SU-DHL-6 (cell line): ENCODE data around the gene C1QC.

Source experiments
- EZH2phosphoT487 ChIP-seq: fragments of 200-600 bp; sonication (generic), shearing (Covaris generic); conservative IDR thresholded peaks from 2 replicates; pipeline ENCODE4 v1.6.1; 2018; ENCODE audit warnings: mild to moderate bottlenecking, antibody characterized with exemption, low read length, moderate library complexity, mixed read lengths
- TF ChIP-seq, protein P1 (sequence below): fragments of 200-600 bp; sonication (generic); IDR thresholded peaks from one replicate; pipeline ENCODE4 v1.5.1; 2017; ENCODE audit warnings: antibody characterized with exemption, mild to moderate bottlenecking, low read length, moderate library complexity; ENCODE audit not compliant: insufficient read depth, poor library complexity, severe bottlenecking

DNA sequence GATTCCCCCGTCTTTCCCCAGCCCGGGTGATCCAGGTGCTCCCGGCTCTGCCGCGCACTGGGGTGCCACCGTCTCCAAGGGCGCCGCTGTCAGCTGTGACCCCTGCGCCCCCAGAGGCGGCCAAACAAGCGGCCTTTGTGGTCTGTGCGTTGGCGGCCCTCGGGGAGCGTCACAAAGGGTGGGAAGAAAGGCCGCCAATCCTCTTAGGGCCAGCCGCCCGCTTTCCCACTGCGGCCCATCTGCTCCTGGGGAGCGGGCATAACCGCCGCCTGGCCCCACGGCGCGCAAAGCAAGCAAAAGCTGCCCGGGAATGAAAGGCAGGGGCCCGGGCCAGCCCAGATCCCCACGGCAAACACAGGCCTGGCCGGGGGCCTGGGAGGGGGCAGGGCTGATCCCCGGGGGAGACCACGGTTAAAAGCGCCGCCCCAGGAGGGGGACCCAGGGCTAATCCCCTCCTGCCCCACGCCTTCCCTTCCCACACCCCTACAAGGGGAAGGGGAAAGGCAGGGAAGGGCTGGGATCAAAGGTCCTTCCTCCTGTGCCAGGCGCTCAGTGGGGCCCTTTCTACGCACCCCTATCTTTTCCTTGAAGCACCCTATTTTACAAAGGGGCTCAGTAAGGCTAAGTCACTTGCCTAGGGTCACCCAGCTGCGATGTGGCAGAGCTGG is 33.6 kb downstream of the C1QC start:
- TF ChIP-seq, protein P1, sequence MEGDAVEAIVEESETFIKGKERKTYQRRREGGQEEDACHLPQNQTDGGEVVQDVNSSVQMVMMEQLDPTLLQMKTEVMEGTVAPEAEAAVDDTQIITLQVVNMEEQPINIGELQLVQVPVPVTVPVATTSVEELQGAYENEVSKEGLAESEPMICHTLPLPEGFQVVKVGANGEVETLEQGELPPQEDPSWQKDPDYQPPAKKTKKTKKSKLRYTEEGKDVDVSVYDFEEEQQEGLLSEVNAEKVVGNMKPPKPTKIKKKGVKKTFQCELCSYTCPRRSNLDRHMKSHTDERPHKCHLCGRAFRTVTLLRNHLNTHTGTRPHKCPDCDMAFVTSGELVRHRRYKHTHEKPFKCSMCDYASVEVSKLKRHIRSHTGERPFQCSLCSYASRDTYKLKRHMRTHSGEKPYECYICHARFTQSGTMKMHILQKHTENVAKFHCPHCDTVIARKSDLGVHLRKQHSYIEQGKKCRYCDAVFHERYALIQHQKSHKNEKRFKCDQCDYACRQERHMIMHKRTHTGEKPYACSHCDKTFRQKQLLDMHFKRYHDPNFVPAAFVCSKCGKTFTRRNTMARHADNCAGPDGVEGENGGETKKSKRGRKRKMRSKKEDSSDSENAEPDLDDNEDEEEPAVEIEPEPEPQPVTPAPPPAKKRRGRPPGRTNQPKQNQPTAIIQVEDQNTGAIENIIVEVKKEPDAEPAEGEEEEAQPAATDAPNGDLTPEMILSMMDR, result no peak
- TF ChIP-seq EZH2phosphoT487, result no peak
